ENCODE results near the gene CHM. TPM values are rescaled to one million over a fixed set of nuclear protein-coding genes. Genes with fewer than 3 reads are reported as not detected.

The CHM gene
- total and polyA plus RNA-seq, 2 experiments from 2014 or later: 19.0 to 19.1 TPM

DNA sequence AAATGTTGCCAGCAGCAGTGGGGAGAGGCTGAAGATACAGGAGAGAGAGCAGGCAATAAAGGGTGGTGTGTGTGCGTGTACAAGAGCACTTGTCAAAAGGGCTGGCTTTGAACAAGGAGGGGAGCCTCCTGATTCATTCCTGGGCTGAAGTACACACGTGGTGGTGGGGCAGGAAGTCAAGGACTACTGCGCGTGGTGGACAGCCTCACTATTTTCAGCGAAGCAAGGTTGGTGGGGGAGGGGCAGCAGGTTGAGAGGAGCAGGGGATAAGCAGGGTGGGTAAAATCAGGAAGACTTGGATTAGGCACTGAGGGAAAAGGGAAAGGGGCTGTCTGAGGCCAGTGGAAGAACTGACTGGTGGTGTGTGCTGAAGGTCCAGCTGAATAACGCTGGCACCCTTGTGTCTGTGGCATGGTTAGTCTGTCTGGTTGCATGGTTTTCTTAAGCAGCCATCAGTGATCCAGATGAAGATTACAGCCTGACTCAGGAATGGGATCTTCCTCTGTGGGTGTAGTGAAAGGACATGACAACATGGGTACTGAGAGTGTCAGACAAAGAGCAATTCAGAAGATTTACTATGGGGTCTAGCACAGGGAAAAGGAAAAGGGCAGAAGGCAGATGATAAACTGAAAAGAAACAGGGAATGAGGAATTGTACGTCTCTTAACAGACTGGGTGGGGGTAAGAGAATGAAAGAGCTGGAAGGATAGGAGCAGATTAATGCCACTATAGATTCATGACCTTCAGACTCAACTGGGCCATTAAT lies 149.8 kb downstream of the CHM start:
- no peaks in the 10 kb centered on the region for H3K36me3 ChIP-seq (ENCODE audit: insufficient read depth)
- TF ChIP-seq, protein P1, sequence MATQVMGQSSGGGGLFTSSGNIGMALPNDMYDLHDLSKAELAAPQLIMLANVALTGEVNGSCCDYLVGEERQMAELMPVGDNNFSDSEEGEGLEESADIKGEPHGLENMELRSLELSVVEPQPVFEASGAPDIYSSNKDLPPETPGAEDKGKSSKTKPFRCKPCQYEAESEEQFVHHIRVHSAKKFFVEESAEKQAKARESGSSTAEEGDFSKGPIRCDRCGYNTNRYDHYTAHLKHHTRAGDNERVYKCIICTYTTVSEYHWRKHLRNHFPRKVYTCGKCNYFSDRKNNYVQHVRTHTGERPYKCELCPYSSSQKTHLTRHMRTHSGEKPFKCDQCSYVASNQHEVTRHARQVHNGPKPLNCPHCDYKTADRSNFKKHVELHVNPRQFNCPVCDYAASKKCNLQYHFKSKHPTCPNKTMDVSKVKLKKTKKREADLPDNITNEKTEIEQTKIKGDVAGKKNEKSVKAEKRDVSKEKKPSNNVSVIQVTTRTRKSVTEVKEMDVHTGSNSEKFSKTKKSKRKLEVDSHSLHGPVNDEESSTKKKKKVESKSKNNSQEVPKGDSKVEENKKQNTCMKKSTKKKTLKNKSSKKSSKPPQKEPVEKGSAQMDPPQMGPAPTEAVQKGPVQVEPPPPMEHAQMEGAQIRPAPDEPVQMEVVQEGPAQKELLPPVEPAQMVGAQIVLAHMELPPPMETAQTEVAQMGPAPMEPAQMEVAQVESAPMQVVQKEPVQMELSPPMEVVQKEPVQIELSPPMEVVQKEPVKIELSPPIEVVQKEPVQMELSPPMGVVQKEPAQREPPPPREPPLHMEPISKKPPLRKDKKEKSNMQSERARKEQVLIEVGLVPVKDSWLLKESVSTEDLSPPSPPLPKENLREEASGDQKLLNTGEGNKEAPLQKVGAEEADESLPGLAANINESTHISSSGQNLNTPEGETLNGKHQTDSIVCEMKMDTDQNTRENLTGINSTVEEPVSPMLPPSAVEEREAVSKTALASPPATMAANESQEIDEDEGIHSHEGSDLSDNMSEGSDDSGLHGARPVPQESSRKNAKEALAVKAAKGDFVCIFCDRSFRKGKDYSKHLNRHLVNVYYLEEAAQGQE (IDR thresholded peaks at IDR 0.05; ENCODE audit: unreplicated experiment): no peak
- TF ChIP-seq, protein P2, sequence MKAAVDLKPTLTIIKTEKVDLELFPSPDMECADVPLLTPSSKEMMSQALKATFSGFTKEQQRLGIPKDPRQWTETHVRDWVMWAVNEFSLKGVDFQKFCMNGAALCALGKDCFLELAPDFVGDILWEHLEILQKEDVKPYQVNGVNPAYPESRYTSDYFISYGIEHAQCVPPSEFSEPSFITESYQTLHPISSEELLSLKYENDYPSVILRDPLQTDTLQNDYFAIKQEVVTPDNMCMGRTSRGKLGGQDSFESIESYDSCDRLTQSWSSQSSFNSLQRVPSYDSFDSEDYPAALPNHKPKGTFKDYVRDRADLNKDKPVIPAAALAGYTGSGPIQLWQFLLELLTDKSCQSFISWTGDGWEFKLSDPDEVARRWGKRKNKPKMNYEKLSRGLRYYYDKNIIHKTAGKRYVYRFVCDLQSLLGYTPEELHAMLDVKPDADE (IDR thresholded peaks at IDR 0.05): no peak
- TF ChIP-seq EZH2 (IDR thresholded peaks at IDR 0.05; ENCODE audit: low read depth, unreplicated experiment): no peak
- H3K4me3 Mint-ChIP-seq: no peak overlapping the region
- H3K4me2 ChIP-seq: no peak overlapping the region
- no peaks in the 10 kb centered on the region for H4K20me1 ChIP-seq (replicated peaks; ENCODE audit: insufficient read depth)
- no peaks in the 10 kb centered on the region for H3K79me2 ChIP-seq (replicated peaks; ENCODE audit: insufficient read depth)
- H3F3A ChIP-seq (replicated peaks; ENCODE audit: low read depth): no peaks in the 10 kb centered on the region
- ATAC-seq: no peak
- no peaks in the 10 kb centered on the region for H3K9me2 ChIP-seq (ENCODE audit: insufficient read depth)
- H3K4me3 ChIP-seq: no peak overlapping the region
- no peaks in the 10 kb centered on the region for H3K9me3 Mint-ChIP-seq
- H3K4me1 ChIP-seq (ENCODE audit: insufficient read depth): no peaks in the 10 kb centered on the region
- no peak overlapping the region for H2AFZ ChIP-seq
- no peak overlapping the region; the same call in 1 of the 2 replicates for H3K27ac Mint-ChIP-seq
- H3K27me3 Mint-ChIP-seq (ENCODE audit: insufficient read depth, low read depth, poor library complexity): no peaks in the 10 kb centered on the region
- no peaks in the 10 kb centered on the region for H3K27me3 ChIP-seq (ENCODE audit: insufficient read depth)
- peaks cover 14% of the 10 kb centered on the region for H3K36me3 Mint-ChIP-seq (ENCODE audit: low read depth)
- DNase-seq (ENCODE audit: low spot score): no peak
- no peaks in the 10 kb centered on the region for H3K4me1 Mint-ChIP-seq
- H3K27ac ChIP-seq (ENCODE audit: low read depth): no peak overlapping the region

DNA sequence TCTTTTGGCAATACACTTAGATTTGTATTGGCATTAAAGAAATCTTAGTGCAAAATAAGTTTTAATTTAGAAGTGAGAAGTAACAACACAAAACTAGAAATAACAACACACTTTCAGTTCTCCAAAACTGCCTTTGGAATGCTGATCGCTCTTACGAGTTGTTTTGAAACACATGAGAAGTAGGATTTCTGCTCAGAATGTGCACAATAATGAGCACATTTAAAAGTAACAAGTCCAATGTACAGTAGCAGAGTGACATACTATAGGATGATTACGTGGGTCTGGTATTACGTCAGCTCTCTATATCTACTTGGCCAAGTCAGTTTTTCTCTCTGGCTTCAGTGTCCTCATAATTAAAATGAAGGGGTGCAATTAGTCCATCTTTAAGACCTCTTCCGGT lies 164.8 kb downstream of the CHM start:
- Histone ChIP-seq H2AFZ (no peak overlapping the region), H3K9me2 (ENCODE audit: insufficient read depth) (no peaks in the 10 kb centered on the region), H3K27me3 (ENCODE audit: insufficient read depth) (no peaks in the 10 kb centered on the region), H3K27ac (ENCODE audit: low read depth) (no peak overlapping the region), H3F3A (replicated peaks; ENCODE audit: low read depth) (no peaks in the 10 kb centered on the region), H3K4me2 (no peak overlapping the region), H3K79me2 (replicated peaks; ENCODE audit: insufficient read depth) (no peaks in the 10 kb centered on the region), H3K4me3 (no peak overlapping the region), H3K36me3 (ENCODE audit: insufficient read depth) (no peaks in the 10 kb centered on the region), H4K20me1 (replicated peaks; ENCODE audit: insufficient read depth) (no peaks in the 10 kb centered on the region), H3K4me1 (ENCODE audit: insufficient read depth) (no peaks in the 10 kb centered on the region)
- peaks cover 4% of the 10 kb centered on the region; the same call in 2 of the 3 replicates for H3K9me3 Mint-ChIP-seq
- no peak overlapping the region for H3K4me3 Mint-ChIP-seq
- no peak for ATAC-seq
- peaks cover 7% of the 10 kb centered on the region for H3K36me3 Mint-ChIP-seq (ENCODE audit: low read depth)
- peak overlapping the region; percentile 44; the same call in 1 of the 2 replicates for H3K27ac Mint-ChIP-seq
- peaks cover 2% of the 10 kb centered on the region for H3K27me3 Mint-ChIP-seq (ENCODE audit: insufficient read depth, low read depth, poor library complexity)
- H3K4me1 Mint-ChIP-seq: no peaks in the 10 kb centered on the region
- no peak for DNase-seq (ENCODE audit: low spot score)
- TF ChIP-seq, protein P1 (IDR thresholded peaks at IDR 0.05; ENCODE audit: unreplicated experiment): no peak
- TF ChIP-seq ZNF114 (CRISPR knock-in tag; IDR thresholded peaks at IDR 0.05): no peak
- no peak for TF ChIP-seq CREB1 (CRISPR knock-in tag; IDR thresholded peaks at IDR 0.05; ENCODE audit: low read depth)
- no peak for TF ChIP-seq STAT1 (IDR thresholded peaks at IDR 0.05; ENCODE audit: unreplicated experiment)
- no peak for TF ChIP-seq NANOG (IDR thresholded peaks at IDR 0.05; ENCODE audit: borderline replicate concordance)
- TF ChIP-seq, protein P2 (IDR thresholded peaks at IDR 0.05): no peak
- TF ChIP-seq POLR2AphosphoS5 (IDR thresholded peaks at IDR 0.05; ENCODE audit: low read depth): no peak
